Tibial nerve (tissue), 4 donors: ENCODE results near the gene ZFYVE19. TPM values are rescaled to one million over a fixed set of nuclear protein-coding genes. Genes with fewer than 3 reads are reported as not detected.

Source experiments
- DNase-seq, 2 donors: peaks; one replicate each; pipeline ENCODE4 v3.0.0-alpha.2; 2019; ENCODE audit warnings: low spot score in 2 of 2
- H3K27ac ChIP-seq, 4 donors: fragments of 200-600 bp; sonication (generic) in 3 of 4; one replicate each; pipeline ENCODE4 v1.5.1; 2017 to 2019; ENCODE audit warnings: mild to moderate bottlenecking in 1 of 4
- H3K27me3 ChIP-seq, 2 donors: fragments of 200-600 bp; sonication (generic) in 1 of 2; one replicate each; pipeline versions ENCODE4 v1.5.1 to v1.6.0; 2017 to 2019
- H3K36me3 ChIP-seq, 3 donors: fragments of 200-600 bp; sonication (generic); one replicate each; pipeline ENCODE4 v1.5.1; 2018 to 2019
- H3K4me1 ChIP-seq, 4 donors: fragments of 200-600 bp; sonication (generic) in 3 of 4; one replicate each; pipeline ENCODE4 v1.5.1; 2017 to 2019
- H3K4me3 ChIP-seq, 4 donors: fragments of 200-600 bp; sonication (generic) in 3 of 4; one replicate each; pipeline ENCODE4 v1.5.1; 2017 to 2019; ENCODE audit warnings: mild to moderate bottlenecking in 1 of 4, moderate library complexity in 1 of 4
- H3K9me3 ChIP-seq, 4 donors: fragments of 200-600 bp; sonication (generic) in 3 of 4; one replicate each; pipeline ENCODE4 v1.5.1; 2017 to 2019
- EP300 ChIP-seq, 2 donors: sonication (generic); formaldehyde crosslinking; IDR thresholded peaks; one replicate each; pipeline ENCODE4 v1.6.1; 2017; ENCODE audit warnings: antibody characterized with exemption in 2 of 2, mild to moderate bottlenecking in 1 of 2
- POLR2A ChIP-seq, 2 donors: fragments of 450-650 bp; IDR thresholded peaks; one replicate each; pipeline ENCODE4 v1.6.1; 2017; ENCODE audit warnings: antibody characterized with exemption in 2 of 2, mild to moderate bottlenecking in 2 of 2, moderate library complexity in 2 of 2
- WGBS, 2 donors: methylation state at CpG; one replicate each; pipeline ENCODE4 v1.1.5; 2018; 5-methylcytosine and 5-hydroxymethylcytosine counted together
- total RNA-seq, 4 donors: library from RNA; depleted of rRNA; stranded (reverse); fragments of >200 nt; gene quantifications; one replicate each; pipeline ENCODE4 v1.1.0, GENCODE V29; 2016
- TF ChIP-seq, protein P1 (sequence below), 5 experiments: fragments of 200-600 bp in 3 of 5; fragments of 450-650 bp in 2 of 5; sonication (generic) in 3 of 5; IDR thresholded peaks; one replicate each; pipeline ENCODE4 v1.5.1; 2016 to 2019; ENCODE audit warnings: antibody characterized with exemption in 5 of 5, mild to moderate bottlenecking in 3 of 5, moderate library complexity in 2 of 5

Gene ZFYVE19
- total RNA-seq, 4 donors from 2014 or later = 19.0 to 48.5 (median 34.2) TPM

DNA sequence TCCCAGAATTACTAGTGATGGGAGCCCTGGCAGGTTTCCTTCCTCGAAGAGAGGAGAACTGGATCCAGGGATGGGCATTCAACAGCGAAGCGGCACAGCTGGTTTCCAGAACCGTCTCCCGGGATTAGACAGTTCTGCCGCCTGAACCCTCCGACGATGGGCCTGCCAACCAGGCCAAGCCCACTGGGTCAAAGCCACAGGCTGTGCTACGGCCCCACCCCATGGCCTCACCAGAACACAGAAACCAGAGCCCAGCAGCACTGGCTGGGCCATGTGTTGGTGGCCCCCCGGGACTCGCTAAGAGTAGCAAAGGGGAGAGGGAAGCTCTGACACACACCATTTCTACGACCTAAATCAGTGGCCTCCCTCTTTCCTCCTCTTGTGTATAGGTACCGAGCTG, 34.9 kb upstream of the ZFYVE19 start:
- Histone ChIP-seq H3K27ac (no peak overlapping the region), H3K36me3 (peaks cover 4 to 100% (median 20%) of the 10 kb centered on the region in 3 donors), H3K4me1 (peaks cover 0 to 29% (median 12%) of the 10 kb centered on the region in 4 donors), H3K27me3 (no peaks in the 10 kb centered on the region), H3K4me3 (no peak overlapping the region), H3K9me3 (no peaks in the 10 kb centered on the region)
- TF ChIP-seq, protein P1, sequence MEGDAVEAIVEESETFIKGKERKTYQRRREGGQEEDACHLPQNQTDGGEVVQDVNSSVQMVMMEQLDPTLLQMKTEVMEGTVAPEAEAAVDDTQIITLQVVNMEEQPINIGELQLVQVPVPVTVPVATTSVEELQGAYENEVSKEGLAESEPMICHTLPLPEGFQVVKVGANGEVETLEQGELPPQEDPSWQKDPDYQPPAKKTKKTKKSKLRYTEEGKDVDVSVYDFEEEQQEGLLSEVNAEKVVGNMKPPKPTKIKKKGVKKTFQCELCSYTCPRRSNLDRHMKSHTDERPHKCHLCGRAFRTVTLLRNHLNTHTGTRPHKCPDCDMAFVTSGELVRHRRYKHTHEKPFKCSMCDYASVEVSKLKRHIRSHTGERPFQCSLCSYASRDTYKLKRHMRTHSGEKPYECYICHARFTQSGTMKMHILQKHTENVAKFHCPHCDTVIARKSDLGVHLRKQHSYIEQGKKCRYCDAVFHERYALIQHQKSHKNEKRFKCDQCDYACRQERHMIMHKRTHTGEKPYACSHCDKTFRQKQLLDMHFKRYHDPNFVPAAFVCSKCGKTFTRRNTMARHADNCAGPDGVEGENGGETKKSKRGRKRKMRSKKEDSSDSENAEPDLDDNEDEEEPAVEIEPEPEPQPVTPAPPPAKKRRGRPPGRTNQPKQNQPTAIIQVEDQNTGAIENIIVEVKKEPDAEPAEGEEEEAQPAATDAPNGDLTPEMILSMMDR (IDR thresholded peaks at IDR 0.05) = no peak
- TF ChIP-seq POLR2A (IDR thresholded peaks at IDR 0.05) (no peak), EP300 (IDR thresholded peaks at IDR 0.05) (no peak)
- no peak for DNase-seq
- 82 to 91% methylated on average over 11 to 13 of the region's 13 CpGs for WGBS, 2 donors

DNA sequence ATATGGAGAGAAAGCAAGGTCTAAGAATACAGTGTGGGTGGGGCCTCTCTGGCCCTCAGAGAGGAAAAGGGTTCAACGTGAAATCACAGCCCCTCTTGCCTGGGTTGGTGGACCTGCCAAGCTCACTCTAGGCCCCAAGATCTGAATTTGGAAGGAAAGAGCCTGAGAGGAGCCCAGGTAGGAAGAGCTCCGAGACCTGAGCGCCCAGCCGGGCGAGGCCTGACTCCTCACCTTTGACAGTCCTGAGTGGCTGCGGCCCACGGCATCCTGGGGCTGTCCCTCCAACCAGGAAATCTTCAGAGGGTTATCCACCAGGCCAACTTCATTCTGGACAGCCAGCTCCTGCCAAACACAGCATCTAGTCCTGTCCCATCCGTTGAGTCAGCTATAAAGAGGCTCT, 33.4 kb upstream of the ZFYVE19 start:
- TF ChIP-seq POLR2A (IDR thresholded peaks at IDR 0.05) (no peak), EP300 (IDR thresholded peaks at IDR 0.05) (no peak)
- TF ChIP-seq, protein P1 (IDR thresholded peaks at IDR 0.05) = no peak
- no peak overlapping the region for H3K27ac ChIP-seq
- H3K4me3 ChIP-seq = no peak overlapping the region
- WGBS, 2 donors = 86% methylated on average over 4 to 8 of the region's 8 CpGs
- H3K4me1 ChIP-seq = peaks cover 0 to 26% (median 11%) of the 10 kb centered on the region in 4 donors
- H3K9me3 ChIP-seq = no peaks in the 10 kb centered on the region
- H3K27me3 ChIP-seq = no peaks in the 10 kb centered on the region
- no peak for DNase-seq
- peaks cover 7 to 100% (median 22%) of the 10 kb centered on the region in 3 donors for H3K36me3 ChIP-seq

DNA sequence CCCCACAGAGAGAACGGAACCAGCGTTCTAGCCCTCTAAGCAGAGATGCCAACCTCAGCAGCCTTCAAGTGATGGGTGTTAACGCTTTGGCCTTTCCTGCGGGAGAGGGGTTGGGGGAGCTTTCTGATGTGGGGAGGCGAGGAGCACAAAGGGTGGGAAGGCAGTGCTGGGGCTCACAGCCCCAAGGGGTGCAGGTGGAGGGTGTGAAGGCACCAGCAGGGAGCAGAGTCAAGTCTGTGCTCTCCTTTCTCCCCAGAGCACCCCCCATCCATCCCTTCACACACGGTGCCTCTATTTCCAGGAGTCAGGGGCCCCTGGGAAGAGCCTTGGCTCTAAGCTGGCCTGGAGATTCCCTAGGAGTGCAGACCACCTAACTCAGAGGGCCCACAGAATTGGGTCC, 33.0 kb upstream of the ZFYVE19 start:
- no peak for DNase-seq
- H3K27me3 ChIP-seq = no peaks in the 10 kb centered on the region
- H3K4me1 ChIP-seq = peaks cover 0 to 22% (median 9%) of the 10 kb centered on the region in 4 donors
- TF ChIP-seq, protein P1 (IDR thresholded peaks at IDR 0.05) = no peak
- TF ChIP-seq EP300 (IDR thresholded peaks at IDR 0.05) (no peak), POLR2A (IDR thresholded peaks at IDR 0.05) (no peak)
- WGBS, 2 donors = 93 to 96% methylated on average over 6 of the region's 6 CpGs
- peaks cover 7 to 100% (median 26%) of the 10 kb centered on the region in 3 donors for H3K36me3 ChIP-seq
- no peak overlapping the region for H3K27ac ChIP-seq
- no peaks in the 10 kb centered on the region for H3K9me3 ChIP-seq
- H3K4me3 ChIP-seq = no peak overlapping the region

DNA sequence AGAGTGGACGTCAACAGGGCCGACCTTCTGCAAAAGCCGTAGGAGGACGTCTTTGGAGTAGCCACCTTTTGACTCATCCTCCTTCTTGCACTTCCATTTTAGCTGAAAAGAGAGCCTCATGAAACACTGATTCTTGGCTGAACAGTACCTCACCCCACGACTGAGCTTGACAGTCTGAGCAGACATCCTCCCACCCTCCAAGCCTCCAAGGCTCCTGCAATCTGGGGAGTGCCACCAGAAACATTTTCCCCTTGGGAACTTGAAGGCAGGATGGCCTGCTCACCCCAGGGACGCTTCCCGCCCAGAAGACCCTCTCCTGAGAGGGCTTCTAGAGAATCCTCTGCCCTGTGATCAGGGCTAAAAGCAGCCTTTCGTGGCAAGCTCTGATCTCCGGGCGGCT, 31.9 kb upstream of the ZFYVE19 start:
- 86 to 95% methylated on average over 10 of the region's 10 CpGs for WGBS, 2 donors
- H3K27ac ChIP-seq = no peak overlapping the region
- no peaks in the 10 kb centered on the region for H3K27me3 ChIP-seq
- H3K4me1 ChIP-seq = peaks cover 0 to 11% (median 3%) of the 10 kb centered on the region in 4 donors
- no peaks in the 10 kb centered on the region for H3K9me3 ChIP-seq
- H3K36me3 ChIP-seq = peaks cover 7 to 100% (median 29%) of the 10 kb centered on the region in 3 donors
- no peak for TF ChIP-seq POLR2A (IDR thresholded peaks at IDR 0.05)
- TF ChIP-seq, protein P1 (IDR thresholded peaks at IDR 0.05) = no peak
- TF ChIP-seq EP300 (IDR thresholded peaks at IDR 0.05) = no peak
- no peak for DNase-seq
- H3K4me3 ChIP-seq = no peak overlapping the region

DNA sequence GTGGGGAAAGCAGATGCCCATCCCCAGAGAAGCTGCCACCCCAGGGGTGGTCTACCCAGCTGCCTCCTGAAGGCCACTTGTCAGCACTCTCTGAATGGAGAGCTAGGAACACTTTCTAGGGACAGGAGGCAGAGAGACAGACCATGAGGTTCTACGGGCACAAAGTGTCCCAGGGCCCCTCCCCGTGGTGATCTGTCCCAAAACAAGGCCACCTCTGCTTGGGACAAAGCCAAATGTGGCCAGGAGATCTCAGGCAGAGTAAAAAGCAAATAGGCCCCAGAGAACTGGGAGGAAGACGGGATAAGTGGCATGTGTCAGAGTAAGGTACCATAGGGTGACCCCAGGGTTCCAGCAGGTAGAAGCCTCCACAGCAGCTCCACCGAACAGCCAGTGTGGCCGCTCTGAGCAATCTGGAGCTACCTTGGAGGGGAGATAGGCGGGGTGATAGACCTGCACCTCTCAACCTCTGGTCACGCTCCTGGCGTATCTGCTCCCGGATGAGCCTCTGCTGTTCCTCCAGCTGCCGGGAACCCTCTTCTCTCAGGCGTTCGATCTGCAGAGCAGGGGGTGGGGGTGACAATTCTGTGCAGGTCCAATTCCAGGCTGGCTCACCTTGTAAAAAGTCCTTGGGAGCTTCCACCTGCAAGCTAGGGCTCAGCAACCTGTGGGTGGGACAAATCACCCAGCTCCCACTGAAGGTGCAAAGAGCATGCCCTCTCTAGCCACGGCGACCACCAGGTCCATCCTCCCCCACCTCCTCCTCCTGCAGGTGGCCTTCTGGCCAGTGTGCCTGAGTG, 31.0 kb upstream of the ZFYVE19 start:
- H3K4me3 ChIP-seq = no peak overlapping the region
- no peaks in the 10 kb centered on the region for H3K9me3 ChIP-seq
- H3K27me3 ChIP-seq = no peaks in the 10 kb centered on the region
- H3K36me3 ChIP-seq = peaks cover 7 to 92% (median 29%) of the 10 kb centered on the region in 3 donors
- WGBS, 2 donors = 92 to 93% methylated on average over 14 of the region's 14 CpGs
- no peak for DNase-seq
- H3K4me1 ChIP-seq = peaks cover 0 to 5% (median 0%) of the 10 kb centered on the region in 4 donors
- TF ChIP-seq EP300 (IDR thresholded peaks at IDR 0.05) (no peak), POLR2A (IDR thresholded peaks at IDR 0.05) (no peak)
- TF ChIP-seq, protein P1 (IDR thresholded peaks at IDR 0.05) = no peak
- H3K27ac ChIP-seq = peak overlapping the region in 1 of 4 donors; percentile 36
